ENCODE measurements around the gene CHD3.

The CHD3 gene

GRCh38 chr17:7888184-7888920 lies at the start of gene CHD3:
Gene CHD3, plus strand, starts transcription at chr17:7888789. Its CDS starts 212 bp downstream, at chr17:7889001.
- no peak for DNase-seq (ENCODE audit: low spot score)

GRCh38 chr17:7839190-7839875 lies 49.3 kb upstream of the CHD3 start:
- DNase-seq (ENCODE audit: low spot score): no peak

- DNase-seq (ENCODE audit: low spot score): no peak
These were observed 48.7 kb upstream of the CHD3 start for GRCh38 chr17:7839876-7840261.

- no peak for DNase-seq (ENCODE audit: low spot score)
These were observed 48.1 kb upstream of the CHD3 start for GRCh38 chr17:7840441-7840840.

GRCh38 chr17:7840875-7841274 lies 47.7 kb upstream of the CHD3 start:
- no peak for DNase-seq (ENCODE audit: low spot score)

GRCh38 chr17:7841396-7841914 lies 47.1 kb upstream of the CHD3 start:
- DNase-seq (ENCODE audit: low spot score): peak; percentile 91

- peak; percentile 88 for DNase-seq (ENCODE audit: low spot score)
These were observed 46.6 kb upstream of the CHD3 start for GRCh38 chr17:7841915-7842379.

GRCh38 chr17:7842380-7843256 lies 46.0 kb upstream of the CHD3 start:
- DNase-seq (ENCODE audit: low spot score): peak; percentile 82

- no peak for DNase-seq (ENCODE audit: low spot score)
These were observed 45.4 kb upstream of the CHD3 start for GRCh38 chr17:7843257-7843535.

- peak; percentile 84 for DNase-seq (ENCODE audit: low spot score)
These were observed 44.9 kb upstream of the CHD3 start for GRCh38 chr17:7843536-7844291.

GRCh38 chr17:7844292-7845154 lies 44.1 kb upstream of the CHD3 start:
- DNase-seq (ENCODE audit: low spot score): peak; percentile 96

GRCh38 chr17:7845359-7846062 lies 43.1 kb upstream of the CHD3 start:
- no peak for DNase-seq (ENCODE audit: low spot score)

- no peak for DNase-seq (ENCODE audit: low spot score)
These were observed 42.4 kb upstream of the CHD3 start for GRCh38 chr17:7846063-7846735.

GRCh38 chr17:7846765-7847661 lies 41.6 kb upstream of the CHD3 start:
- DNase-seq (ENCODE audit: low spot score): no peak

- DNase-seq (ENCODE audit: low spot score): no peak
These were observed 40.4 kb upstream of the CHD3 start for GRCh38 chr17:7848131-7848579.

GRCh38 chr17:7848739-7849129 lies 39.9 kb upstream of the CHD3 start:
- DNase-seq (ENCODE audit: low spot score): no peak

- DNase-seq (ENCODE audit: low spot score): no peak
These were observed 39.3 kb upstream of the CHD3 start for GRCh38 chr17:7849130-7849750.
